Measurements from ENCODE around the gene CAMKK2. TPM values are rescaled to one million over a fixed set of nuclear protein-coding genes. Genes with fewer than 3 reads are reported as not detected.

Gene CAMKK2
- total and polyA plus RNA-seq, 9 of the 15 experiments (the other 6 are each of a cell fraction or from before 2014, with no cell fraction given): 4.3 to 32.0 (median 18.2) TPM

DNA sequence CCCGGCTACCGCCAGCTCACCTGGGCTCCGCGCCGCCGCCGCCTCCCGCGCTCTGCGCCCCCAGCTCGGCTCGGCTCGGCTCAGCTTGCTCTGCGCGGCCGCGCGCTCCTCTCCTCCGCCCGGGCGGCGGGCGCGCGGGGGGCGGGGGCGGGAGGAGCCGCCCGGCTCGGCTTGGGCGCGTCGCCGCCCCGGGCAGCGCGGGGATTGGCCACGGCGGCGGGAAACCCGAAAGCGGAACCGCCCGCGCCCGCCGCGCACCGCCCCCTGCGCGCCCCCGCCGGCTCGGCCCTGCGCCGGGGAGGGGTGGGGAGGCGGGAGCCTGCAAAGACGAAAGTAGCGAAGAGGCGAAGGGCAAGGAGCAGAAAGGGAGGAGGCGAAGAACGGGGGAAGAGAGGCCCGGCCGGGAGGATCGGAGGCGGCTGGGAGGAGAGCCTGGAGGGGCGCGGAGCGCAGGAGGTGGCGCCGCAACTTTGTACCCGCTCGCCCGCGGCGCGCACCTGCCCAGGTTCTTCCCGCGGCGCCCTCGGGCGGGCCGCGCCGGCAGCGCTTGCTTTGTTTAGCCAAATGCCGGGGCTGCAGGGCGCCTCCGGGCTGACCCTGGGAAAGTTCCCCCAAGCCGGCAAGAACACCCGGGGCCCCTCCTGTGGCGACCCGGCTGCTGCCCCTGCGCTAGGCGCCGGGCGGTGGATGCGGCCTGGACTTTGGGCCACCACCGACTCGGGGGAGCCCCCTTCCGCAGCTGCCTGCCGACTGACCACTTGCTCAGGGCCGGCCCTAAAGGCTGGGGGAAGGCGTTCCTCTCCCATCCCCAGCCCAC, at the start of gene CAMKK2 (continued):
- TF ChIP-seq SUPT5H (IDR thresholded peaks at IDR 0.05) (peak; percentile 75), ETV6 (IDR thresholded peaks at IDR 0.05; ENCODE audit: borderline replicate concordance in 1 of 2, low read depth in 2 of 2, low read length in 1 of 2) (no peak), ETV6 (CRISPR knock-in tag; IDR thresholded peaks at IDR 0.05; ENCODE audit: borderline replicate concordance) (no peak), SRSF1 (IDR thresholded peaks at IDR 0.05; ENCODE audit: low read depth, low read length) (no peak), ELF4 (CRISPR knock-in tag; IDR thresholded peaks at IDR 0.05) (no peak), RNF219 (CRISPR knock-in tag; IDR thresholded peaks at IDR 0.05) (no peak), POLR2H (tag; IDR thresholded peaks at IDR 0.05; ENCODE audit: low read depth) (no peak), CGGBP1 (CRISPR knock-in tag; IDR thresholded peaks at IDR 0.05) (no peak), ZNF318 (IDR thresholded peaks at IDR 0.05; ENCODE audit: borderline replicate concordance in 1 of 2, low read depth in 1 of 2) (no peak), PHF8 (IDR thresholded peaks at IDR 0.05; ENCODE audit: borderline replicate concordance, low read length) (peak; percentile 79; the same call in 1 of the 2 replicates), POLR3G (IDR thresholded peaks at IDR 0.05; ENCODE audit: extremely low read depth, insufficient read length, insufficient replicate concordance) (no peak), ZKSCAN8 (CRISPR knock-in tag; IDR thresholded peaks at IDR 0.05) (no peak), NR3C1 (CRISPR knock-in tag; IDR thresholded peaks at IDR 0.05) (no peak), RBM14 (IDR thresholded peaks at IDR 0.05; ENCODE audit: borderline replicate concordance, insufficient read depth, low read depth, low read length) (no peak), MTA2 (IDR thresholded peaks at IDR 0.05; ENCODE audit: low read depth) (no peak), TAF9B (IDR thresholded peaks at IDR 0.05; ENCODE audit: partially characterized antibody) (no peak), E2F3 (CRISPR knock-in tag; IDR thresholded peaks at IDR 0.05) (peak; percentile 48; the same call in 1 of the 2 replicates)

Measured in K562 (cell line).